ENCODE results near the gene IFTAP. TPM values are rescaled to one million over a fixed set of nuclear protein-coding genes. Genes with fewer than 3 reads are reported as not detected.

Gene IFTAP
- total RNA-seq, 1 donor from 2014 or later = 31.0 TPM

- TF ChIP-seq CTCF (conservative IDR thresholded peaks at IDR 0.05) = no peak
- peaks cover 92% of the 10 kb centered on the region for H3K27me3 Mint-ChIP-seq (ENCODE audit: low read depth)
- no peak overlapping the region for H3K27ac Mint-ChIP-seq (ENCODE audit: unreplicated experiment)
- no peak for DNase-seq (ENCODE audit: low read depth, low spot score)
- no peak overlapping the region for H3K4me3 Mint-ChIP-seq
- H3K9me3 Mint-ChIP-seq = peaks cover 6% of the 10 kb centered on the region
- no peaks in the 10 kb centered on the region for H3K36me3 Mint-ChIP-seq (ENCODE audit: low read depth)
- H3K4me1 Mint-ChIP-seq = no peaks in the 10 kb centered on the region
These were observed 7.8 kb upstream of the IFTAP start for GRCh38 chr11:36586543-36586942.

GRCh38 chr11:36588099-36588498 lies 6.2 kb upstream of the IFTAP start:
- DNase-seq (ENCODE audit: low read depth, low spot score) = no peak
- peaks cover 96% of the 10 kb centered on the region for H3K27me3 Mint-ChIP-seq (ENCODE audit: low read depth)
- H3K9me3 Mint-ChIP-seq = peaks cover 2% of the 10 kb centered on the region

GRCh38 chr11:36590513-36590912 lies 3.8 kb upstream of the IFTAP start:
- Mint-ChIP-seq H3K27me3 (ENCODE audit: low read depth) (peaks cover 73% of the 10 kb centered on the region), H3K4me3 (no peak overlapping the region), H3K36me3 (ENCODE audit: low read depth) (no peaks in the 10 kb centered on the region), H3K4me1 (peaks cover 14% of the 10 kb centered on the region), H3K27ac (ENCODE audit: unreplicated experiment) (no peak overlapping the region), H3K9me3 (peaks cover 5% of the 10 kb centered on the region)
- no peak for DNase-seq (ENCODE audit: low read depth, low spot score)
- TF ChIP-seq CTCF (conservative IDR thresholded peaks at IDR 0.05) = no peak

More at GRCh38 chr11:36588099-36588498, 6.2 kb upstream of the IFTAP start:
- Mint-ChIP-seq H3K4me3 (no peak overlapping the region), H3K27ac (ENCODE audit: unreplicated experiment) (no peak overlapping the region), H3K36me3 (ENCODE audit: low read depth) (no peaks in the 10 kb centered on the region), H3K4me1 (no peaks in the 10 kb centered on the region)
- TF ChIP-seq CTCF (conservative IDR thresholded peaks at IDR 0.05) = no peak

- Mint-ChIP-seq H3K9me3 (peaks cover 5% of the 10 kb centered on the region), H3K4me3 (no peak overlapping the region), H3K36me3 (ENCODE audit: low read depth) (no peaks in the 10 kb centered on the region), H3K4me1 (peaks cover 15% of the 10 kb centered on the region), H3K27me3 (ENCODE audit: low read depth) (peaks cover 64% of the 10 kb centered on the region), H3K27ac (ENCODE audit: unreplicated experiment) (no peak overlapping the region)
- TF ChIP-seq CTCF (conservative IDR thresholded peaks at IDR 0.05) = no peak
- DNase-seq (ENCODE audit: low read depth, low spot score) = no peak
These were observed 2.9 kb upstream of the IFTAP start for GRCh38 chr11:36591433-36591832.

- Mint-ChIP-seq H3K36me3 (ENCODE audit: low read depth) (no peaks in the 10 kb centered on the region), H3K27me3 (ENCODE audit: low read depth) (peaks cover 12% of the 10 kb centered on the region), H3K4me3 (no peak overlapping the region), H3K9me3 (peaks cover 5% of the 10 kb centered on the region), H3K4me1 (peaks cover 15% of the 10 kb centered on the region), H3K27ac (ENCODE audit: unreplicated experiment) (no peak overlapping the region)
- TF ChIP-seq CTCF (conservative IDR thresholded peaks at IDR 0.05) = no peak
- no peak for DNase-seq (ENCODE audit: low read depth, low spot score)
These were observed 2.6 kb downstream of the IFTAP start for GRCh38 chr11:36596880-36597279.

- Mint-ChIP-seq H3K36me3 (ENCODE audit: low read depth) (no peaks in the 10 kb centered on the region), H3K27ac (ENCODE audit: unreplicated experiment) (no peak within 1 kb of the TSS), H3K9me3 (peaks cover 3% of the 10 kb centered on the region), H3K4me1 (peaks cover 15% of the 10 kb centered on the region), H3K27me3 (ENCODE audit: low read depth) (peaks cover 2% of the 10 kb centered on the region), H3K4me3 (peak within 1 kb of the TSS; percentile 66)
- no peak for DNase-seq (ENCODE audit: low read depth, low spot score)
- no peak for TF ChIP-seq CTCF (conservative IDR thresholded peaks at IDR 0.05)
These were observed 3.7 kb downstream of the IFTAP start, which contains the start of gene RAG2 for GRCh38 chr11:36598051-36598450. Gene RAG2 (minus strand): TSS chr11:36598236. CDS start chr11:36594168, 4,068 bp downstream.
